ENCODE results near the gene DENND1B.

Gene DENND1B

DNA sequence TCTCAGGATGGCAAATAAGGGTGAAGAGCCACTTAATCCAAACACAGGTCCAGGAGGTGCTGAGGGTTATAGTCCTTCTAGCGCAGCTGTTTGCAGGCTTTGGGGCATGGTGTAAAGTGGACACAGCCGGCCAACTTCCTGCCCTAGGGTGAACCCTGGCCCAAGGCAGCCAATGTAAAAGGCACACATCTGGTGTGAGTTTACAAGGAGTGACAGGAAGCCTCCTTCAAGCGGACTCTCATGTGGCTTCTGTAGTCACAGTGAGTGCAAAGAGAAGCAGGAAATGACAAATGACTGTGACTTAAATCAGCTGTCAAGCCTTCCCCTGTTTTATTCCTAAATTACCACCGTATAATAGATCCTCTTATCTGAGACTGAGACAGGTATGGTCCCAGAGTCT is 294.2 kb downstream of the DENND1B start:
- no peaks in the 10 kb centered on the region for H3K27me3 Mint-ChIP-seq
- no peaks in the 10 kb centered on the region for H3K9me3 Mint-ChIP-seq
- no peak overlapping the region for H3K4me3 Mint-ChIP-seq
- no peaks in the 10 kb centered on the region for H3K36me3 Mint-ChIP-seq (ENCODE audit: low read depth)
- no peak overlapping the region for H3K27ac Mint-ChIP-seq
- intact Hi-C loops (cut with micrococcal nuclease), result no loop called here
- H3K4me1 Mint-ChIP-seq (ENCODE audit: low read depth), result peaks cover 7% of the 10 kb centered on the region

DNA sequence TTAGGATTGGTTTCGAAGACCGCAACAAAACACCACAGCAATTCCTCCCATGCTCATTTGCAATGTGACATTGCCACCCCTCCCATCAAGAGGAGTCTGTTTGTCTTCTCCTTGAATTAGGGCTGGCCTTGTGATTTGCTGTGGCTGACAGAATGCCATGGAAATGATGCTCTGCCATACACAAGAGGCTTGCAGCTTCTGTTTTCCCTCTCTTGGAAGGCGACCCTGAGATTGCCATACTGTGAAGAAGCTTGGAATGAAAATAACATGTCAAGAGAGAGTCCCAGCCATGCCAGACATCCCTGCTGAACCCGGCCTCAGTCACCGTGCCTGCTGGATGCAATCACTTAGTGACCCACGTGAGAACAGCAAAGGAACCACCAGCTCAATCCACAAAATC is 294.8 kb downstream of the DENND1B start:
- Mint-ChIP-seq H3K4me1 (ENCODE audit: low read depth) (peaks cover under 1% of the 10 kb centered on the region), H3K27ac (no peak overlapping the region), H3K4me3 (no peak overlapping the region), H3K9me3 (no peaks in the 10 kb centered on the region), H3K27me3 (no peaks in the 10 kb centered on the region), H3K36me3 (ENCODE audit: low read depth) (no peaks in the 10 kb centered on the region)
- intact Hi-C loops (cut with micrococcal nuclease), result no loop called here

DNA sequence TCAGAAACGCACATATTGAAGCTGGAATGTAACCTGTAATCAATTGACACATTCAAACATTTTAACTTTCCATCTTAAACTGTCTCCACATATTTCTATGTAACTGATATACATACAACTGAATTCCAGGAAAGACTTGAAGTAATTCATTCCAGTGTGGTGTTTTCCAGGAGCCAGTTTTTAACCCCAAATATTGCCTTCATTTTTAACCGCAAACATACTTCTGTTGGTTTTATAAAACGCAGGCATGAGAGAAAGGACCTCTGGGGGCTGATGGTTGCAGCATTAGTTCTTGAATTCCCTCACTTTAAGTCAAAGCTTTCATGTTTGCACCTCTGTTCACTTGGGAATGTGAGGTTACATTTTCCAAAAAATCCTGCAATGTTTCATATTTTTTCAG is 303.1 kb downstream of the DENND1B start:
- Mint-ChIP-seq H3K9me3 (no peaks in the 10 kb centered on the region), H3K36me3 (ENCODE audit: low read depth) (no peaks in the 10 kb centered on the region), H3K27ac (no peak overlapping the region), H3K4me3 (no peak overlapping the region), H3K27me3 (no peaks in the 10 kb centered on the region), H3K4me1 (ENCODE audit: low read depth) (peaks cover 13% of the 10 kb centered on the region)
- intact Hi-C loops (cut with micrococcal nuclease), result no loop called here

DNA sequence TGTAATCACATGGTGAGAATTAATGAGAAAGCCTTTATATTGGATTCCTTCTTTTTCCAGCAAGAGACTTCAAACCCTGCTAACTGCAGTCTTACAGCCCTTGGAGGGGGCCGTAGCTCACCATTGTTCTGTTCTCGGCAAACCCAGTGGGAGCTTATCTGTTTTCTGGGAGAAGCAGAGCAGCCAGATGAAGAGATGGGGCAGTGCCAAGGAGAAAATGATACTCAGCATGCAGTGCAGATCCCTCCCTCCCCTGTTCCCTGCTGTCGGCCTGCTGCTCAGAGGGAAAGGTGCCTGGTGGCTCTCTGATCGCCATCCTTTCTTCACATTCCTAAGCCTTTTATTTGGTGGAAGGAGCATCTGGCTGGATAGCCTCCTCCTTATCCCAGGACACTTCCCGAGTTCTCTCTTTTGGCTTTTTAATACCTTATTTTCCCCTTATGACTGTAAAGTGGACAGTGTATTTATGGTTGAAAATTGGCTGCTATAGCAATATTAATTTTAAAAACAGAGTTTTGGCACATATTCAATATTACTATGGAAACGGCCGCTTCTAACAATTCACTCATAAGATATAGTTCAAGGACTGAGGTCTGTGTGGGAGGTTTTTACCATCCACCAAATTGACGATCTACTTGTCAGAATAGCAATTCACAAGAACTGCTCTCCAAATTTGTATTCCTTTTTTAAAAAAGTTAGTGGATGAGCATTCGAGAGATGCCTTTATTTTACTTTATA is 303.9 kb downstream of the DENND1B start:
- H3K27ac Mint-ChIP-seq, result no peak overlapping the region
- no peaks in the 10 kb centered on the region for H3K27me3 Mint-ChIP-seq
- no peaks in the 10 kb centered on the region for H3K36me3 Mint-ChIP-seq (ENCODE audit: low read depth)
- H3K9me3 Mint-ChIP-seq, result no peaks in the 10 kb centered on the region
- intact Hi-C loops (cut with micrococcal nuclease), result no loop called here
- no peak overlapping the region for H3K4me3 Mint-ChIP-seq
- peaks cover 13% of the 10 kb centered on the region for H3K4me1 Mint-ChIP-seq (ENCODE audit: low read depth)

DNA sequence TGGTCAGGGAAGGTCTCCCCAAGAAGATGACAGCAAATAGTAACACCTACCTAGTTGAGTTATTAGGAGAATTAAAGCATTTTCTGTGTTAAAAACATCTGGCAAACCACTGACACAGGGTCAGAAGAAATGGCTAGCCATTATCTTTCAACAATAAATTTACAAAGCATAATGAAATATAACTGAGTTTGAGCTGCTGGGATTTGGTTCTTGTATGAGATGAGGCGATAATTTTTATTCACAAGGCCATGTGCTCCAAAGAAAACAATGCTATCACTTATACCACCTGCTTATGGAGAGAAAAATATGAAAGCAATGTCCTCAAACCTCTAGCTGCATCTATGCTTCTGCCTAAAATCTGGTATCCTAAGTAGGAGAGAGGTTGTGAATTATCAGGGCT is 304.9 kb downstream of the DENND1B start:
- no peaks in the 10 kb centered on the region for H3K9me3 Mint-ChIP-seq
- H3K36me3 Mint-ChIP-seq (ENCODE audit: low read depth), result no peaks in the 10 kb centered on the region
- H3K4me1 Mint-ChIP-seq (ENCODE audit: low read depth), result peaks cover 13% of the 10 kb centered on the region
- no peaks in the 10 kb centered on the region for H3K27me3 Mint-ChIP-seq
- no peak overlapping the region for H3K27ac Mint-ChIP-seq
- no peak overlapping the region for H3K4me3 Mint-ChIP-seq
- intact Hi-C loops (cut with micrococcal nuclease), result no loop called here

DNA sequence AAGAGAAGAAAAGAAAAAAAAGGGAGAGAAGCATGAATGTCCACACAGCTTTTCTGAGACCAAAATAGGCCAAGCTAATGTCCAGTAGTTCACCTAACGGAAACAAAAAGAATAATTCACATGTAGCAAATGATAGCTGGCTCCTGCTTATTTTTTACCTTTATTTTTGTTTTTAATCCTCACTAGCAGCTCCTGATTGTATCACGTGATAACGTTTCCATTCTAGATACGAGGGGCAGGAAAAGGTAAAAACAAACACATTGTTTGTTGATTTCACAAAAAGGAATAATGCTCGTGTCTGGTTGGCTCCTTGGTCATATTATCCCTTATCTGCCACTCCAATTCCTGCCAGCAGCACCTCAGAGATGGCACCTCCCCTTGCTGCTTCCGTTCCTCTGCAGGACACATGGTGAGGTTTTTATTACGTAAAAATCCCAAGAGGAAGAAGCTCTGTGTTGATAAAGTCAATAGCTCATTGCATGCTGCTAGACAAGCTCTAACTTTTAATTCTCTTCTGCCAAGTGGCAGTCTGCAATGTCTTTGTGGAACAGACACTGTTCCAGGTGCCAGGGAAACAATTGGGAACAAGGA is 305.6 kb downstream of the DENND1B start:
- Mint-ChIP-seq H3K27me3 (no peaks in the 10 kb centered on the region), H3K27ac (no peak overlapping the region), H3K4me3 (peak overlapping the region; percentile 47), H3K36me3 (ENCODE audit: low read depth) (no peaks in the 10 kb centered on the region), H3K9me3 (no peaks in the 10 kb centered on the region), H3K4me1 (ENCODE audit: low read depth) (peaks cover 13% of the 10 kb centered on the region)
- intact Hi-C loops (cut with micrococcal nuclease), result no loop called here

DNA sequence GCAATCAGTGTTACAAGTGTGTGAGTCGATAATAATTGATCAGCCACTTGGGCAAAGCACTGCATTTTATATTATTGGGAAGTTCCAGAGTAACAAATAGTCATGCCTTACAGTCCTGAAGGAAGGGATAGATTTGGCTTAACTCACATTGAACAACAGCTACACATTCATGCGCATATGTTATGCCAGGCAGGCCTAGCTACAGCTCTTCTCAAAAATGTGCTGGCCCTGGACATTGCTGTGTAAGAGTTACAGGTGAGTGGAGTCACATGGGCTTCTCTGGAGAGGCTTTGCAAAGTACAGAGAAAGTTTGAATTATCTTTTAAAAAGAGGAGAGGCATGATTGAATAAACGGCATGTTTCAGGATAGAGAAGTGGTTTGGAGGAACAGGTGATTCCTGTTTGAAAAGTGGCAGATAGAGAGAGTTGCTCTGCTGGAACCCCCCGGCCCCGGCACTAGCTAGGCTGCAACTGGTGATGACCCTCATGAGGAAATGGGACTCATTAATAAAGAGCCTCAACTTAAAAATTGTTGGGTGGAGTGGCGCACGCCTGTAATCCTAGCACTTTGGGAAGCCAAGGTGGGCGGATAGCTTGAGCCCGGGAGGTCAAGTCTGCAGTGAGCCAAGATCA is 306.6 kb downstream of the DENND1B start:
- Mint-ChIP-seq H3K27ac (no peak overlapping the region), H3K4me1 (ENCODE audit: low read depth) (peaks cover 18% of the 10 kb centered on the region), H3K4me3 (no peak overlapping the region), H3K36me3 (ENCODE audit: low read depth) (no peaks in the 10 kb centered on the region), H3K27me3 (no peaks in the 10 kb centered on the region), H3K9me3 (no peaks in the 10 kb centered on the region)
- intact Hi-C loops (cut with micrococcal nuclease), result no loop called here

DNA sequence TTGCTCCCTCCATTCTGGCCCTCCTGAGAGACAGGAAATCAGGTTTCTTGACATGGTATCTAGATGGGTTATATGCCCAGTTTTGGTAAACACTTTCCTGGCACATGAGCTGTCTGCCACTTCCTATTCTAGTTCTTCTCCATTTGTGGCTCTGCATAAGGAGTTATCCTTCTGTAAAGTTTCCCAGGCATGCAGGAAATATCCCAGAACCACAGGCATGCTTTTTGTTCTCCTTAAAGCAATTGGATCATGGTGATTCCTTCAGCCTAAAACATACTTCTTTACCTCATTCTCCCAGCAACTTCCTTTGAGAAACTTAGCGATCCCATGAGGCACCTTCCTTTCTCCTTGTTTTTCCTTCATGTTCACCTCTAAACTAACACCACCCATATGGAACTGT is 307.4 kb downstream of the DENND1B start:
- Mint-ChIP-seq H3K4me3 (no peak overlapping the region), H3K27me3 (no peaks in the 10 kb centered on the region), H3K27ac (no peak overlapping the region), H3K36me3 (ENCODE audit: low read depth) (no peaks in the 10 kb centered on the region), H3K9me3 (no peaks in the 10 kb centered on the region), H3K4me1 (ENCODE audit: low read depth) (peaks cover 18% of the 10 kb centered on the region)
- intact Hi-C loops (cut with micrococcal nuclease), result no loop called here

DNA sequence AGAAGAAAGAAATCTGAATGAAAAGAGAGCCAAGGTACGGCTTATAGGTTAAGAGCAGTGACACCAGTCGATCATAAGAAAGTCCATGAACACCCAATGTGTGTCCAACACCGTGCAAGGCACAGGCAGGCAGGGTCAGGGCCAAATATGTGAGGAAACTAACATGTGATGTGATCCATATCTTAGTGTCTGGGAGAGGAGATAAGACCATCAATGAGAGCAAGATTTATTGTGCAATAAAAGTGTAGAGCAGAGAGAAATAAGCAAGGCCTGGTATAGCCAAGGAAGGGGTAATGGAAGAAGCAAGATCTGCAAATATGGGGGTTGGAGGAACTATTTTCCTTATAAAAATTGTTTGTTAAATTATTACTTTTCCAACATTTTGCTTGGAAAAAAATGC is 308.5 kb downstream of the DENND1B start:
- Mint-ChIP-seq H3K36me3 (ENCODE audit: low read depth) (no peaks in the 10 kb centered on the region), H3K4me1 (ENCODE audit: low read depth) (peaks cover 18% of the 10 kb centered on the region), H3K9me3 (no peaks in the 10 kb centered on the region), H3K4me3 (no peak overlapping the region), H3K27ac (no peak overlapping the region), H3K27me3 (no peaks in the 10 kb centered on the region)
- intact Hi-C loops (cut with micrococcal nuclease), result no loop called here

DNA sequence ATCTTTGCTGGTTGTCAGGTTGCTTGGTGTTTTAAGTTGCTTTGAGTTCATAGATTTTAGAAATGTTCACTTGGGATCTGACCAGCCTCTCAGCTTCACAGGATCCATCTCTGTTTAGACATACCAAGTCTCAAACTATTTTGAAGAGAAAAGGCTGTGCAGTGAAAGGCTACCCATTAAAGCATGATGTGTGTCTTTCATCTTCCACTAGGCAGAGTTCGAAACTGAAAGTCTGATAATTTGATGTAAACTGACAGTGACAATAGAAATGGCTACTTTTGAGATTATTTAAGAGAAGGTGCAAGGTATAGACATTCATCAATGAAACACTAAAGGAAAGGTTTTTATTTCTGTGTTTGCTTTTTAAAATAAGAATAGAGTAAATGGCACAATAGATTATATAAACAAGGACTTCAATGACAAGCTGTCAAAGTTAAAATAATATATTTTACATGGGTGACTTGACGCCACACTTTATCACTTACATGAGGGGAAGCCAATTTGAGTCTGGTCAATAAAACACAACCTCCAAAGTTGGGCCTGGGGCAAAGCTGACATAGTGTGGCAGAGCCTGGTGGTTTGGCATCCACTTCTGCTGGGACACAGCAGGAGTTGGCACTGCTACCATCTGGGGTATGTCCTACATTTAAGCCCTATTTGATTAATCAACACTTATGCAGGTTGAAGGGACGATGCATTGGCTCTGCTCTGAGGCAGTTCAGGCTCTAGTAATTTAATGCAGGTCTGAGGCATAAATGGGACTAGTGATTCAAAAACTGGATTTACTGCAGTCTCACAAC is 309.6 kb downstream of the DENND1B start:
- Mint-ChIP-seq H3K27ac (no peak overlapping the region), H3K27me3 (no peaks in the 10 kb centered on the region), H3K4me3 (no peak overlapping the region), H3K9me3 (no peaks in the 10 kb centered on the region), H3K36me3 (ENCODE audit: low read depth) (no peaks in the 10 kb centered on the region), H3K4me1 (ENCODE audit: low read depth) (peaks cover 18% of the 10 kb centered on the region)
- intact Hi-C loops (cut with micrococcal nuclease), result no loop called here

DNA sequence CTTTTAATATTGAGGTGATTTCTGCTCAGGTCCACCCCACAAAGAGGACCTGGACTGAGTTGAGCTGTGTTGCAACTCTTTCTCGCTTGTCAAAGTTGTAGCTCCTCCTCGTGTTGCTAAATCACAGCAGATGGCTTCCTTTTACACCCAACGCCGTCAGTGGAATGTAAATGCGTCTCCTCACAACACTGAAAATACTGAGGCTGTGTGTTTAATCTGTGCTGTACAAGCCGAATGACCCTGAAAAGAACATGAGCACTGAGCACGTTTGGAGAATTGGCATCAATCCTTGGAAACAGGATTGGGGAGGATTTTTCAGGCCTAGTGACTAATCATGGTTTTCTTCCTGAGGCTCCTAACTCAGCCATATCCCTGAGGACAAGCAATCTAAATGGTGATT is 311.2 kb downstream of the DENND1B start:
- intact Hi-C loops (cut with micrococcal nuclease), result no loop called here
- no peak overlapping the region for H3K27ac Mint-ChIP-seq
- peaks cover 7% of the 10 kb centered on the region for H3K4me1 Mint-ChIP-seq (ENCODE audit: low read depth)
- no peaks in the 10 kb centered on the region for H3K36me3 Mint-ChIP-seq (ENCODE audit: low read depth)
- H3K4me3 Mint-ChIP-seq, result no peak overlapping the region
- no peaks in the 10 kb centered on the region for H3K27me3 Mint-ChIP-seq
- no peaks in the 10 kb centered on the region for H3K9me3 Mint-ChIP-seq

DNA sequence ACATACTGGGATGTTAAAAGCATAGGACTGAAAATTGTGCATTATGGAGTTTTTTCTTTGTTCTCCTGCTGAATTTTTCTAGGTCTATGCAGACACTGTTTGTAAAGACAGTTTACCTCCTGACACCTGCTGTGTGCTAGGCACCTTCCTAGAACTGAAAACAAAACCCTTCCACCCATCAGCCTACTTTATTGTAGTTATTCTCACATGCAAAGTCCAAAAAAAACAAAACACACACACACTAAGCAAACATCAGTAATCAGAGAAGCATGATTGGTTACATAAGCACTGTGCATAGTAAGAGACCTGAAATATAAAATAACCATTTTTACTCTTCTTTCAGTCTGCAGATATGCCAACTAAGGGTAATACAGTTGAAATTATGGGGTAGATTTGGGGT is 312.1 kb downstream of the DENND1B start:
- H3K4me3 Mint-ChIP-seq, result no peak overlapping the region
- intact Hi-C loops (cut with micrococcal nuclease), result no loop called here
- no peaks in the 10 kb centered on the region for H3K36me3 Mint-ChIP-seq (ENCODE audit: low read depth)
- no peaks in the 10 kb centered on the region for H3K27me3 Mint-ChIP-seq
- no peaks in the 10 kb centered on the region for H3K9me3 Mint-ChIP-seq
- H3K27ac Mint-ChIP-seq, result no peak overlapping the region
- H3K4me1 Mint-ChIP-seq (ENCODE audit: low read depth), result peaks cover 6% of the 10 kb centered on the region

DNA sequence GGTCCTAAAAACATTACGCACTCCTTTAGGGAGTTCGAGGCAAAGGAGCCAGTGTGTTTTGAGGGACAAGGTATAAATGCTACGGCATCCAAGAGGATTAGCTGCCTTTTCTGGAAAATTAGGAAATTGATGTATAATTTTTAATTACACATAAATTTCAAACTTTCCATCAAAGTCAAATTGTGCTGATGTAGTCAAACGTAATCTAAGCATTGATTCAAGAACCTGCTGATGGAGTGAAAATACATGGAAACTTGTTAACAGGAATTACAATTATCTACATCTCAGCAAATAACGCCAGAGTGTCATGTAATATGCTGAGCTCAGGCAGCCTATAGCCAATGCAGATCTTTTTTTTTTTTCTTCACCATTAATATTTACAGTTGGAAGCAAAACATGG is 312.7 kb downstream of the DENND1B start:
- no peak overlapping the region for H3K4me3 Mint-ChIP-seq
- H3K4me1 Mint-ChIP-seq (ENCODE audit: low read depth), result peaks cover 6% of the 10 kb centered on the region
- H3K36me3 Mint-ChIP-seq (ENCODE audit: low read depth), result no peaks in the 10 kb centered on the region
- no peaks in the 10 kb centered on the region for H3K9me3 Mint-ChIP-seq
- intact Hi-C loops (cut with micrococcal nuclease), result no loop called here
- H3K27me3 Mint-ChIP-seq, result no peaks in the 10 kb centered on the region
- no peak overlapping the region for H3K27ac Mint-ChIP-seq
